Loucy (cell line): ENCODE data around the gene TUT7.

Experiments
- EZH2phosphoT487 ChIP-seq: fragments of 200-600 bp; IDR thresholded peaks from 2 replicates; pipeline ENCODE4 v1.6.1; 2018; ENCODE audit warnings: antibody characterized with exemption, mild to moderate bottlenecking, moderate library complexity, borderline replicate concordance
- TF ChIP-seq, protein P1 (sequence below): fragments of 200-600 bp; sonication (generic); conservative IDR thresholded peaks from 2 replicates; pipeline ENCODE4 v1.5.1; 2014; ENCODE audit warnings: mild to moderate bottlenecking, antibody characterized with exemption, low read length

DNA sequence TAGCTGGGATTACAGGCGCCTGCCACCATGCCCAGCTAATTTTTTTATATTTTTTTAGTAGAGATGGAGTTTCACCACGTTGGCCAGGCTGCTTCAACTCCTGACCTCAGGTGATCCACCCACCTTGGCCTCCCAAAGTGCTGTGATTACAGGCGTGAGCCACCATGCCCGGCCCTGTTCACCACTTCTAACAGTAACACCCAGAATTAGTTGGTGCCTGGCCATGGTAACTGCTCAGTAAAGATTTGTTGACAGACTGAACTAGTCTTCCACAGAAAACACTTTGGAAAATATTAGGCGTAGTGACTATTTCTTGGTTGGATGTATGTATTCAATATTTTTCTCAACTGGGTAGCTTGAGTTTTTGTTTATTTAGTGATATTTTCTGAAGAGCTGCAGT is 24.0 kb downstream of the TUT7 start:
- TF ChIP-seq, protein P1, sequence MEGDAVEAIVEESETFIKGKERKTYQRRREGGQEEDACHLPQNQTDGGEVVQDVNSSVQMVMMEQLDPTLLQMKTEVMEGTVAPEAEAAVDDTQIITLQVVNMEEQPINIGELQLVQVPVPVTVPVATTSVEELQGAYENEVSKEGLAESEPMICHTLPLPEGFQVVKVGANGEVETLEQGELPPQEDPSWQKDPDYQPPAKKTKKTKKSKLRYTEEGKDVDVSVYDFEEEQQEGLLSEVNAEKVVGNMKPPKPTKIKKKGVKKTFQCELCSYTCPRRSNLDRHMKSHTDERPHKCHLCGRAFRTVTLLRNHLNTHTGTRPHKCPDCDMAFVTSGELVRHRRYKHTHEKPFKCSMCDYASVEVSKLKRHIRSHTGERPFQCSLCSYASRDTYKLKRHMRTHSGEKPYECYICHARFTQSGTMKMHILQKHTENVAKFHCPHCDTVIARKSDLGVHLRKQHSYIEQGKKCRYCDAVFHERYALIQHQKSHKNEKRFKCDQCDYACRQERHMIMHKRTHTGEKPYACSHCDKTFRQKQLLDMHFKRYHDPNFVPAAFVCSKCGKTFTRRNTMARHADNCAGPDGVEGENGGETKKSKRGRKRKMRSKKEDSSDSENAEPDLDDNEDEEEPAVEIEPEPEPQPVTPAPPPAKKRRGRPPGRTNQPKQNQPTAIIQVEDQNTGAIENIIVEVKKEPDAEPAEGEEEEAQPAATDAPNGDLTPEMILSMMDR: no peak
- TF ChIP-seq EZH2phosphoT487: no peak
